HCT116 (cell line): ENCODE data around the gene SHC1. TPM values are rescaled to one million over a fixed set of nuclear protein-coding genes. Genes with fewer than 3 reads are reported as not detected.

Source experiments
- ATAC-seq: fragments of 200-7000 bp; cut with Tn5 transposase; 2 replicates; pipeline ENCODE4 v1.9.1; 2020; ENCODE audit warnings: mild to moderate bottlenecking, moderate library complexity
- BruUV-seq: library from RNA; stranded (reverse); fragments of 400-500 nt; replicated peaks from 2 replicates; lab custom pipeline; 2021; lab: Mats Ljungman, UMichigan
- CTCF ChIA-PET: fragments of 300-600 bp; sonication (Branson Sonifier 250); formaldehyde crosslinking; loops from one replicate; lab custom pipeline; 2021; ENCODE audit warnings: antibody characterized with exemption; lab: Charles Lee
- POLR2A ChIA-PET: fragments of 300-600, 350-600 bp; sonication (Branson Sonifier 250); formaldehyde crosslinking; loops from one replicate; lab custom pipeline; 2021; ENCODE audit warnings: antibody characterized with exemption; lab: Charles Lee
- RAD21 ChIA-PET, 2 experiments: fragments of 300-600 bp; sonication (Branson Sonifier 250); formaldehyde crosslinking; loops; one replicate each; lab custom pipeline; 2023; ENCODE audit warnings: low total read pairs in 2 of 2; ENCODE audit not compliant: uncharacterized antibody in 2 of 2, unreplicated experiment in 2 of 2, low non-redundant PET in 1 of 2; lab: Charles Lee
- DNase-seq: peaks from one replicate; pipeline ENCODE4 v3.0.0-alpha.2; 2010; ENCODE audit warnings: low read depth, low spot score
- H2AFZ ChIP-seq: fragments of 200-600 bp; shearing (Covaris generic), sonication (generic); 2 replicates; pipeline ENCODE4 v1.6.1; 2017; ENCODE audit warnings: low read depth, mixed run types, mixed read lengths, antibody characterized with exemption, low read length; ENCODE audit not compliant: poor library complexity, severe bottlenecking
- H3K27ac ChIP-seq: 2 replicates; pipeline ENCODE4 v1.5.1; 2012; ENCODE audit warnings: low read depth, low read length
- H3K27me3 ChIP-seq: fragments of 200-600 bp; sonication (generic); 2 replicates; pipeline ENCODE4 v1.6.1; 2016; ENCODE audit warnings: mixed run types, low read length, mixed read lengths; ENCODE audit not compliant: insufficient read depth
- H3K36me3 ChIP-seq, 2 experiments: fragments of 200-500 bp in 1 of 2; fragments of 200-600 bp in 1 of 2; sonication (Bioruptor generic) in 1 of 2; sonication (generic) in 1 of 2; 2 replicates each; pipeline versions ENCODE4 v1.5.1 to v1.6.1; 2014 to 2016; ENCODE audit warnings: low read length in 2 of 2, inconsistent platforms in 1 of 2, mixed read lengths in 1 of 2, mixed run types in 1 of 2; ENCODE audit not compliant: insufficient read depth in 2 of 2, control insufficient read depth in 1 of 2
- H3K4me1 ChIP-seq, 2 experiments: fragments of 200-600 bp in 1 of 2; sonication (generic) in 1 of 2; 2 replicates each; pipeline versions ENCODE4 v1.5.1 to v1.6.1; 2012 to 2017; ENCODE audit warnings: low read length in 2 of 2, inconsistent platforms in 1 of 2, mild to moderate bottlenecking in 1 of 2, mixed read lengths in 1 of 2, mixed run types in 1 of 2, moderate library complexity in 1 of 2; ENCODE audit not compliant: insufficient read depth in 2 of 2, control insufficient read depth in 1 of 2
- H3K4me2 ChIP-seq: fragments of 200-600 bp; sonication (generic); 2 replicates; pipeline ENCODE4 v1.6.1; 2017; ENCODE audit warnings: mixed run types, low read length, mixed read lengths
- H3K4me3 ChIP-seq, 2 experiments: fragments of 200-600 bp in 1 of 2; sonication (generic) in 1 of 2; replicated peaks in 1 of 2; 2 replicates each; pipeline ENCODE4 v1.5.1; 2011 to 2016; ENCODE audit warnings: low read length in 2 of 2, control low read depth in 1 of 2, low read depth in 1 of 2, mild to moderate bottlenecking in 1 of 2, mixed read lengths in 1 of 2, mixed run types in 1 of 2
- H3K79me2 ChIP-seq: fragments of 200-600 bp; sonication (generic); 2 replicates; pipeline ENCODE4 v1.6.1; 2017; ENCODE audit warnings: mild to moderate bottlenecking, mixed run types, low read length, moderate library complexity, mixed read lengths; ENCODE audit not compliant: insufficient read depth
- H3K9ac ChIP-seq: fragments of 200-600 bp; sonication (generic); 2 replicates; pipeline ENCODE4 v1.6.1; 2016; ENCODE audit warnings: low read length, mixed read lengths
- H3K9me2 ChIP-seq: fragments of 200-600 bp; sonication (generic), shearing (Covaris generic); 2 replicates; pipeline ENCODE4 v1.6.1; 2017; ENCODE audit warnings: mixed run types, mild to moderate bottlenecking, moderate library complexity; ENCODE audit not compliant: insufficient read depth
- H3K9me3 ChIP-seq, 2 experiments: fragments of 200-500 bp in 1 of 2; fragments of 200-600 bp in 1 of 2; sonication (Bioruptor generic) in 1 of 2; sonication (generic) in 1 of 2; 2 replicates each; pipeline ENCODE4 v1.6.1; 2014 to 2017; ENCODE audit warnings: low read length in 2 of 2, mixed read lengths in 2 of 2, inconsistent platforms in 1 of 2, low read depth in 1 of 2, mild to moderate bottlenecking in 1 of 2, mixed run types in 1 of 2, moderate library complexity in 1 of 2; ENCODE audit not compliant: control insufficient read depth in 1 of 2, insufficient read depth in 1 of 2
- H4K20me1 ChIP-seq: fragments of 200-600 bp; sonication (generic), shearing (Covaris generic); 2 replicates; pipeline ENCODE4 v1.6.1; 2017; ENCODE audit warnings: mixed run types, mild to moderate bottlenecking, moderate library complexity; ENCODE audit not compliant: insufficient read depth
- JUND ChIP-seq: IDR thresholded peaks from 2 replicates; pipeline ENCODE4 v1.6.1; 2012
- POLR2A ChIP-seq: IDR thresholded peaks from 2 replicates; pipeline ENCODE4 v1.7.0; 2011; ENCODE audit warnings: borderline replicate concordance; ENCODE audit not compliant: insufficient read depth, insufficient read length; ENCODE audit errors: extremely low read depth
- POLR2AphosphoS5 ChIP-seq: IDR thresholded peaks from 2 replicates; pipeline ENCODE4 v1.6.1; 2011; ENCODE audit warnings: mild to moderate bottlenecking, low read depth, low read length, moderate library complexity
- intact Hi-C: fragments of 100-400 bp; cut with micrococcal nuclease; formaldehyde crosslinking; loops from 2 replicates; pipeline ENCODE4 v1.10.0; 2022
- total RNA-seq: library from RNA; stranded (reverse); gene quantifications from one replicate; pipeline ENCODE4 v1.2.1, GENCODE V29; 2021; ENCODE audit not compliant: unreplicated experiment
- TF ChIP-seq, protein P1 (sequence below): IDR thresholded peaks from 2 replicates; pipeline ENCODE4 v1.6.1; 2012
- TF ChIP-seq, protein P2 (sequence below): IDR thresholded peaks from 2 replicates; pipeline ENCODE4 v1.6.1; 2012; ENCODE audit warnings: low read depth

The SHC1 gene
- total RNA-seq, 1 experiment from 2014 or later, result 148 TPM

DNA sequence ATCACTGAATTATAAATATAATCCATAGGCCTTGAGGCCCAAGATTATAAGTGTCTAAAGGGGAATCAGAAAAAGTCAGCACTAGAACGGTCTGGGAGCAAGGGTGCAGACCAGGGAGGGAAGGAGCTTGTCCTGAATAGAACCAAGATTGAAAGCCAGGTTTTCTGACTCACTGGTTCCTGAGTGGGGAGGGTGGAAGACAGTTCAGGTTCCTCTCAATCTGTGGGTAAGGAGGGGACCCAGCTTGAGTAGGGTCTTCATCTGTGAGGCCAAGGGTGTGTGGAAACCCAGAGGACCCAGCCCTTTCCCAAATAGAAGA is 23.7 kb upstream of the SHC1 start:
- ATAC-seq, result no peak

More for the DNA sequence above, 23.7 kb upstream of the SHC1 start:
- DNase-seq, result no peak
- Histone ChIP-seq H3K9ac (0 out of 2 replicates have a peak overlapping the region, but pooled peaks have one; percentile 10), H3K4me3 (no peak overlapping the region), H3K4me1 (peaks cover 28 to 54% of the 10 kb centered on the region in 2 experiments), H3K4me2 (no peak overlapping the region), H3K36me3 (peaks cover 2 to 9% of the 10 kb centered on the region in 2 experiments; a peak in 2 of 4 replicates), H3K79me2 (peaks cover 9% of the 10 kb centered on the region; the same call in 1 of the 2 replicates), H3K27me3 (no peaks in the 10 kb centered on the region), H3K27ac (0 out of 2 replicates have a peak overlapping the region, but pooled peaks have one; percentile 32), H3K9me3 (no peaks in the 10 kb centered on the region), H3K9me2 (no peaks in the 10 kb centered on the region), H2AFZ (no peak overlapping the region), H4K20me1 (no peaks in the 10 kb centered on the region)
- ChIA-PET POLR2A (interaction anchor here (1.1 to 2.8 kb wide), 4 partner anchors 11 to 32 kb away, joined by 3 to 18 read pairs (median 10); partner anchors contain the start of genes CKS1B, FLAD1 and SHC1), RAD21 (no interaction called here), CTCF (interaction anchor here (0.7 to 1.3 kb wide), 2 partner anchors 12 to 21 kb away, joined by 3 to 4 read pairs; no protein-coding TSS in a partner anchor)
- TF ChIP-seq JUND, result no peak
- no peak for TF ChIP-seq POLR2A
- TF ChIP-seq POLR2AphosphoS5, result peak; percentile 25; the same call in 1 of the 2 replicates
- TF ChIP-seq, protein P1, sequence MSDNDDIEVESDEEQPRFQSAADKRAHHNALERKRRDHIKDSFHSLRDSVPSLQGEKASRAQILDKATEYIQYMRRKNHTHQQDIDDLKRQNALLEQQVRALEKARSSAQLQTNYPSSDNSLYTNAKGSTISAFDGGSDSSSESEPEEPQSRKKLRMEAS, result no peak
- TF ChIP-seq, protein P2, sequence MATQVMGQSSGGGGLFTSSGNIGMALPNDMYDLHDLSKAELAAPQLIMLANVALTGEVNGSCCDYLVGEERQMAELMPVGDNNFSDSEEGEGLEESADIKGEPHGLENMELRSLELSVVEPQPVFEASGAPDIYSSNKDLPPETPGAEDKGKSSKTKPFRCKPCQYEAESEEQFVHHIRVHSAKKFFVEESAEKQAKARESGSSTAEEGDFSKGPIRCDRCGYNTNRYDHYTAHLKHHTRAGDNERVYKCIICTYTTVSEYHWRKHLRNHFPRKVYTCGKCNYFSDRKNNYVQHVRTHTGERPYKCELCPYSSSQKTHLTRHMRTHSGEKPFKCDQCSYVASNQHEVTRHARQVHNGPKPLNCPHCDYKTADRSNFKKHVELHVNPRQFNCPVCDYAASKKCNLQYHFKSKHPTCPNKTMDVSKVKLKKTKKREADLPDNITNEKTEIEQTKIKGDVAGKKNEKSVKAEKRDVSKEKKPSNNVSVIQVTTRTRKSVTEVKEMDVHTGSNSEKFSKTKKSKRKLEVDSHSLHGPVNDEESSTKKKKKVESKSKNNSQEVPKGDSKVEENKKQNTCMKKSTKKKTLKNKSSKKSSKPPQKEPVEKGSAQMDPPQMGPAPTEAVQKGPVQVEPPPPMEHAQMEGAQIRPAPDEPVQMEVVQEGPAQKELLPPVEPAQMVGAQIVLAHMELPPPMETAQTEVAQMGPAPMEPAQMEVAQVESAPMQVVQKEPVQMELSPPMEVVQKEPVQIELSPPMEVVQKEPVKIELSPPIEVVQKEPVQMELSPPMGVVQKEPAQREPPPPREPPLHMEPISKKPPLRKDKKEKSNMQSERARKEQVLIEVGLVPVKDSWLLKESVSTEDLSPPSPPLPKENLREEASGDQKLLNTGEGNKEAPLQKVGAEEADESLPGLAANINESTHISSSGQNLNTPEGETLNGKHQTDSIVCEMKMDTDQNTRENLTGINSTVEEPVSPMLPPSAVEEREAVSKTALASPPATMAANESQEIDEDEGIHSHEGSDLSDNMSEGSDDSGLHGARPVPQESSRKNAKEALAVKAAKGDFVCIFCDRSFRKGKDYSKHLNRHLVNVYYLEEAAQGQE, result no peak
- intact Hi-C loops, result no loop called here
- BruUV-seq, result no TSS peak
